Breast epithelium (tissue), 3 donors: ENCODE measurements around the gene RABGAP1L.

Experiments used
- CTCF ChIP-seq, 3 donors: fragments of 450-650 bp; IDR thresholded peaks; one replicate each; pipeline ENCODE4 v1.5.1; 2016 to 2017; ENCODE audit warnings: antibody characterized with exemption in 3 of 3, mild to moderate bottlenecking in 3 of 3, moderate library complexity in 3 of 3
- POLR2A ChIP-seq: fragments of 450-650 bp; IDR thresholded peaks from one replicate; pipeline ENCODE4 v1.6.1; 2016; ENCODE audit warnings: antibody characterized with exemption, mild to moderate bottlenecking, moderate library complexity

GRCh38 chr1:174273776-174274175 is 114.5 kb downstream of the RABGAP1L start:
- TF ChIP-seq POLR2A, result no peak
- TF ChIP-seq CTCF (IDR thresholded peaks at IDR 0.05), result no peak
